Erythroblast (primary cell): ENCODE measurements around the gene ALPK3.

Experiments used
- GATA1 ChIP-seq: IDR thresholded peaks from 2 replicates; pipeline ENCODE4 v1.6.1; 2011; ENCODE audit warnings: low read depth, mild to moderate bottlenecking, control low read depth, low read length, moderate library complexity
- POLR2A ChIP-seq: IDR thresholded peaks from 2 replicates; pipeline ENCODE4 v1.6.1; 2011; ENCODE audit warnings: mild to moderate bottlenecking, low read length

DNA sequence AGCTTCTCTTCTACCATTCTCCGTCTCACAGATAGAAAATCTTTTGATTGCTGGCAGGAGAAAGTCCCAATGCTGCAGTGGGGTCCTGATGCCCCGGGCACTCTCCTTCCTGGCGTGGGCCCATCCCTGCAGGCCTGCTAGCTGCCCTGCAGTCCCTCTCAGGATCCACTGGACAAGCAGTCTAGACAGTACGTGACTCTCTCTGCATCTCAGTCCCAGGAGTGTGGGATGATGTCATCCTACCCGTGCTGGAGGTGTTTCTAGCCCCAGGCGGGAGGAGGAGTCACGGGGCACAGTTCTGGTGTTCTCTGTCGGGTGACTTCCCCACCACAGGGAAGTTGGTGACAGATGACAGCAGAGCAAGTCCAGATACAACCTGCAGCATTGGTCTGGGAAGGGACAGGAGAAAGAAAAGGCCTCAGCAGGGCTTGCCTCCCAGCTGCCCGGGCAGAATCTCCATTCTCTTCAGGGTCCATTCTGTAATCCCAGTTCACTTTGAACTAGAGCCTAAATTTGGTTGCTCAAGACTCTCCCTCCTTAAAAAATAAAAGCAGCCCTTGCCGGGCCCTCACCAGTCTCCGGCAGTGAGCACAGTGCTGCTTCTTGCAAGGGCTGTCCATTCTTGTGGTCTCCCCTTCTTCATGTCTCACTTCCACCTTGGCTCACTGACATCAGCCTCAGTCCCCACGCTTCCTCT, 97.9 kb downstream of the ALPK3 start:
- no peak for TF ChIP-seq POLR2A
- TF ChIP-seq GATA1: no peak
